Upper lobe of right lung (tissue), 1 donor: ENCODE measurements around the gene COQ5. TPM values are rescaled to one million over a fixed set of nuclear protein-coding genes. Genes with fewer than 3 reads are reported as not detected.

ENCODE experiments used
- ATAC-seq: fragments of 200-7000 bp; cut with Tn5 transposase; one replicate; pipeline ENCODE4 v1.9.1; 2020; ENCODE audit warnings: mild to moderate bottlenecking, moderate library complexity
- DNase-seq: peaks from one replicate; pipeline ENCODE4 v3.0.0-alpha.2; 2020
- H3K27ac ChIP-seq: fragments of 200-600 bp; one replicate; pipeline ENCODE4 v1.8.0; 2022
- H3K27me3 ChIP-seq: fragments of 200-600 bp; one replicate; pipeline ENCODE4 v1.8.0; 2022; ENCODE audit warnings: mild to moderate bottlenecking
- H3K36me3 ChIP-seq: fragments of 200-600 bp; one replicate; pipeline ENCODE4 v1.8.0; 2022
- H3K4me1 ChIP-seq: fragments of 200-600 bp; one replicate; pipeline ENCODE4 v1.8.0; 2022
- H3K4me3 ChIP-seq: fragments of 200-600 bp; one replicate; pipeline ENCODE4 v1.8.0; 2022; ENCODE audit warnings: mild to moderate bottlenecking
- H3K9me3 ChIP-seq: fragments of 200-600 bp; one replicate; pipeline ENCODE4 v1.8.0; 2022
- CTCF ChIP-seq: fragments of 200-600 bp; IDR thresholded peaks from one replicate; pipeline ENCODE4 v1.8.0; 2022; ENCODE audit warnings: antibody characterized with exemption
- intact Hi-C: fragments of 100-400 bp; cut with DNase I; formaldehyde crosslinking; loops from one replicate; pipeline ENCODE4 v1.11.0; 2022
- total RNA-seq: library from RNA; stranded (reverse); fragmentation: NEBNext Ultra II Directional; extraction: Animal tissue kit (Norgen Biotek cat#: 25700); gene quantifications from one replicate; pipeline ENCODE4 v1.2.1, GENCODE V29; 2021
- donor health status: DM: no; HTN: yes; CAD: no; lungs with severe emphysema.

The COQ5 gene
- total RNA-seq, 1 donor from 2014 or later = 19.6 TPM

GRCh38 chr12:120500581-120500980 lies 28.4 kb downstream of the COQ5 start:
- peaks cover 44% of the 10 kb centered on the region for H3K36me3 ChIP-seq
- DNase-seq (no peak), ATAC-seq (no peak)
- H3K27me3 ChIP-seq = no peaks in the 10 kb centered on the region
- H3K4me1 ChIP-seq = peaks cover 11% of the 10 kb centered on the region
- H3K4me3 ChIP-seq = no peak overlapping the region
- intact Hi-C loops = no loop called here
- no peak for TF ChIP-seq CTCF
- H3K9me3 ChIP-seq = no peaks in the 10 kb centered on the region
- no peak overlapping the region for H3K27ac ChIP-seq

- Histone ChIP-seq H3K9me3 (no peaks in the 10 kb centered on the region), H3K27me3 (no peaks in the 10 kb centered on the region), H3K27ac (no peak overlapping the region), H3K36me3 (peaks cover 34% of the 10 kb centered on the region), H3K4me1 (peaks cover 20% of the 10 kb centered on the region), H3K4me3 (no peak overlapping the region)
- intact Hi-C loops = no loop called here
- ATAC-seq (no peak), DNase-seq (no peak)
- TF ChIP-seq CTCF = no peak
Observed at GRCh38 chr12:120498870-120499515, 30.0 kb downstream of the COQ5 start.

- Histone ChIP-seq H3K4me1 (peaks cover 20% of the 10 kb centered on the region), H3K36me3 (peaks cover 21% of the 10 kb centered on the region), H3K4me3 (peak overlapping the region; percentile 97), H3K27me3 (no peaks in the 10 kb centered on the region), H3K27ac (peak overlapping the region; percentile 90), H3K9me3 (no peaks in the 10 kb centered on the region)
- no peak for TF ChIP-seq CTCF
- ATAC-seq (no peak), DNase-seq (no peak)
- intact Hi-C loops = no loop called here
Observed at GRCh38 chr12:120497524-120498150, 31.3 kb downstream of the COQ5 start.

GRCh38 chr12:120496413-120497340 lies 32.3 kb downstream of the COQ5 start:
- DNase-seq = peak; percentile 82
- H3K36me3 ChIP-seq = peaks cover 16% of the 10 kb centered on the region
- intact Hi-C loops = no loop called here
- peak overlapping the region; percentile 90 for H3K27ac ChIP-seq
- no peak for TF ChIP-seq CTCF
- peaks cover 20% of the 10 kb centered on the region for H3K4me1 ChIP-seq
- peak; percentile 69 for ATAC-seq
- no peaks in the 10 kb centered on the region for H3K27me3 ChIP-seq
- H3K9me3 ChIP-seq = no peaks in the 10 kb centered on the region
- H3K4me3 ChIP-seq = peak overlapping the region; percentile 97

GRCh38 chr12:120495731-120496412 lies 33.1 kb downstream of the COQ5 start, which contains the start of gene DYNLL1:
Gene DYNLL1, plus strand, starts transcription at chr12:120496113. Its CDS starts 309 bp downstream, at chr12:120496422.
- no peak for TF ChIP-seq CTCF
- intact Hi-C loops = no loop called here
- ATAC-seq = peak; percentile 99
- H3K36me3 ChIP-seq = peaks cover 16% of the 10 kb centered on the region
- H3K4me1 ChIP-seq = peaks cover 20% of the 10 kb centered on the region
- H3K4me3 ChIP-seq = peak within 1 kb of the TSS; percentile 97
- H3K27me3 ChIP-seq = no peaks in the 10 kb centered on the region
- peak; percentile 97 for DNase-seq
- H3K27ac ChIP-seq = peak within 1 kb of the TSS; percentile 90
- H3K9me3 ChIP-seq = no peaks in the 10 kb centered on the region
